Endothelial cell of umbilical vein (primary cell): ENCODE data around the gene SC5D. TPM values are rescaled to one million over a fixed set of nuclear protein-coding genes. Genes with fewer than 3 reads are reported as not detected.

Experiments used
- BruUV-seq: library from RNA; stranded (reverse); fragments of 400-500 nt; replicated peaks from 2 replicates; lab custom pipeline; 2021; lab: Mats Ljungman, UMichigan
- CTCF ChIA-PET: fragments of 300-600, 350-600 bp; sonication (Branson Sonifier 250); formaldehyde crosslinking; loops from one replicate; lab custom pipeline; 2021; ENCODE audit warnings: antibody characterized with exemption, inconsistent platforms; lab: Charles Lee
- POLR2A ChIA-PET: fragments of 300-600, 350-600 bp; sonication (Branson Sonifier 250); formaldehyde crosslinking; loops from one replicate; lab custom pipeline; 2021; ENCODE audit warnings: antibody characterized with exemption, inconsistent platforms; lab: Charles Lee
- DNase-seq: peaks from one replicate; pipeline ENCODE4 v3.0.0-alpha.2; 2011; ENCODE audit warnings: low read depth, low spot score
- FAIRE-seq: peaks from 2 replicates; lab custom pipeline; 2011; peaks lifted over from hg19 to GRCh38; lab: Jason Lieb, UNC
- H2AFZ ChIP-seq: 2 replicates; pipeline ENCODE4 v1.6.0; 2012; ENCODE audit warnings: low read depth, low read length, control low read depth, inconsistent platforms
- H3K27ac ChIP-seq: 2 replicates; pipeline ENCODE4 v1.5.1; 2011; ENCODE audit warnings: low read depth, mild to moderate bottlenecking, control low read depth, low read length, moderate library complexity; ENCODE audit not compliant: insufficient read depth
- H3K27me3 ChIP-seq, 2 experiments: 2 replicates each; pipeline versions ENCODE4 v1.6.0 to v1.6.1; 2011; ENCODE audit warnings: low read length in 2 of 2, mixed read lengths in 1 of 2; ENCODE audit not compliant: control insufficient read depth in 2 of 2, insufficient read depth in 2 of 2
- H3K36me3 ChIP-seq, 2 experiments: 2 replicates in 1 of 2; 3 replicates in 1 of 2; pipeline ENCODE4 v1.5.1; 2011; ENCODE audit warnings: low read length in 2 of 2, mild to moderate bottlenecking in 1 of 2, moderate library complexity in 1 of 2; ENCODE audit not compliant: control insufficient read depth in 2 of 2, insufficient read depth in 2 of 2; ENCODE audit errors: extremely low read depth in 1 of 2
- H3K4me1 ChIP-seq: 3 replicates; pipeline ENCODE4 v1.5.1; 2011; ENCODE audit warnings: mild to moderate bottlenecking, low read length; ENCODE audit not compliant: control insufficient read depth, insufficient read depth; ENCODE audit errors: extremely low read depth
- H3K4me2 ChIP-seq: 2 replicates; pipeline ENCODE4 v1.6.1; 2011; ENCODE audit warnings: low read length, control low read depth, mixed read lengths; ENCODE audit not compliant: insufficient read depth
- H3K4me3 ChIP-seq, 3 experiments: fragments of 200-600 bp in 1 of 3; sonication (generic), shearing (Covaris generic) in 1 of 3; replicated peaks in 1 of 3; 2 replicates each; pipeline ENCODE4 v1.5.1; 2011 to 2016; ENCODE audit warnings: control low read depth in 3 of 3, low read length in 3 of 3, mild to moderate bottlenecking in 2 of 3, inconsistent platforms in 1 of 3, low read depth in 1 of 3, moderate library complexity in 1 of 3; ENCODE audit not compliant: insufficient read depth in 1 of 3
- H3K79me2 ChIP-seq: 2 replicates; pipeline ENCODE4 v1.6.0; 2012; ENCODE audit warnings: low read length, inconsistent platforms; ENCODE audit not compliant: control insufficient read depth, insufficient read depth
- H3K9ac ChIP-seq: replicated peaks from 2 replicates; pipeline ENCODE3; 2011; ENCODE audit warnings: low read length, control low read depth; ENCODE audit not compliant: insufficient read depth; ENCODE audit errors: extremely low read depth
- H3K9me1 ChIP-seq: replicated peaks from 3 replicates; pipeline ENCODE4 v1.6.0; 2011; ENCODE audit warnings: mild to moderate bottlenecking, low read length; ENCODE audit not compliant: control insufficient read depth, insufficient read depth; ENCODE audit errors: extremely low read depth
- H3K9me3 ChIP-seq: replicated peaks from 2 replicates; pipeline ENCODE4 v1.5.1; 2012; ENCODE audit warnings: low read length, inconsistent platforms; ENCODE audit not compliant: control insufficient read depth, insufficient read depth
- H4K20me1 ChIP-seq: replicated peaks from 2 replicates; pipeline ENCODE3; 2011; ENCODE audit warnings: mild to moderate bottlenecking, low read length; ENCODE audit not compliant: control insufficient read depth, insufficient read depth; ENCODE audit errors: extremely low read depth
- EZH2 ChIP-seq: IDR thresholded peaks from 2 replicates; pipeline ENCODE4 v1.6.1; 2012; ENCODE audit warnings: borderline replicate concordance, low read depth, mild to moderate bottlenecking, moderate library complexity, low read length, inconsistent platforms; ENCODE audit not compliant: severe bottlenecking
- FOS ChIP-seq: IDR thresholded peaks from 2 replicates; pipeline ENCODE4 v1.6.1; 2011; ENCODE audit warnings: mild to moderate bottlenecking, low read length, moderate library complexity, borderline replicate concordance; ENCODE audit not compliant: insufficient read depth
- GATA2 ChIP-seq: IDR thresholded peaks from 2 replicates; pipeline ENCODE4 v1.7.0; 2011; ENCODE audit warnings: low read depth, mild to moderate bottlenecking, moderate library complexity, mixed read lengths, low read length; ENCODE audit not compliant: insufficient read length, insufficient read depth
- JUN ChIP-seq: IDR thresholded peaks from 2 replicates; pipeline ENCODE4 v1.6.1; 2011; ENCODE audit warnings: borderline replicate concordance, low read depth; ENCODE audit not compliant: insufficient read length, insufficient read depth
- MYC ChIP-seq: IDR thresholded peaks from one replicate; pipeline ENCODE4 v1.6.1; 2011; ENCODE audit warnings: mild to moderate bottlenecking, low read depth, low read length
- POLR2A ChIP-seq: IDR thresholded peaks from 2 replicates; pipeline ENCODE4 v1.6.1; 2012; ENCODE audit warnings: low read depth, mild to moderate bottlenecking, control low read depth, low read length
- POLR2AphosphoS5 ChIP-seq: IDR thresholded peaks from 2 replicates; pipeline ENCODE4 v1.6.1; 2012; ENCODE audit warnings: low read depth, mild to moderate bottlenecking, control low read depth, low read length, moderate library complexity; ENCODE audit not compliant: insufficient read depth
- dilution Hi-C: fragments of 300-500 bp; cut with MboI; formaldehyde crosslinking; loops from one replicate; pipeline ENCODE4 v1.15.0; 2019; ENCODE audit warnings: low sequenced_read_pairs; ENCODE audit not compliant: extremely low pct_ligation_motif_present
- intact Hi-C: fragments of 100-400 bp; cut with micrococcal nuclease; formaldehyde crosslinking; loops from one replicate; pipeline ENCODE4 v1.10.0; 2022
- polyA plus RNA-seq, 4 experiments: library from polyadenylated mRNA; depleted of rRNA in 3 of 4; stranded (reverse) in 3 of 4; unstranded in 1 of 4; fragments of >200 nt; gene quantifications; 2 replicates each; pipeline versions ENCODE4 v1.2.1 to v1.2.3, GENCODE V29; 2011 to 2012; ENCODE audit warnings: missing spikeins in 1 of 4
- total RNA-seq: library from RNA; stranded (reverse); gene quantifications from 2 replicates; pipeline ENCODE4 v1.2.3, GENCODE V29; 2021
- TF ChIP-seq, protein P1 (sequence below): IDR thresholded peaks from 2 replicates; pipeline ENCODE4 v1.6.1; 2011; ENCODE audit not compliant: insufficient read depth, insufficient read length
- TF ChIP-seq, protein P2 (sequence below), 2 donors: IDR thresholded peaks; 1 replicate in 1 of 2; 2 replicates in 1 of 2; pipeline ENCODE4 v1.5.1; 2011; ENCODE audit warnings: low read length in 2 of 2, mild to moderate bottlenecking in 2 of 2, moderate library complexity in 2 of 2, control low read depth in 1 of 2, inconsistent platforms in 1 of 2, low read depth in 1 of 2; ENCODE audit not compliant: insufficient read depth in 1 of 2; ENCODE audit errors: extremely low read depth in 1 of 2

SC5D gene
- total and polyA plus RNA-seq, 2 donors (not counting 3 experiments of a cell fraction or from before 2014, with no cell fraction given): 37.1 to 40.0 TPM

DNA sequence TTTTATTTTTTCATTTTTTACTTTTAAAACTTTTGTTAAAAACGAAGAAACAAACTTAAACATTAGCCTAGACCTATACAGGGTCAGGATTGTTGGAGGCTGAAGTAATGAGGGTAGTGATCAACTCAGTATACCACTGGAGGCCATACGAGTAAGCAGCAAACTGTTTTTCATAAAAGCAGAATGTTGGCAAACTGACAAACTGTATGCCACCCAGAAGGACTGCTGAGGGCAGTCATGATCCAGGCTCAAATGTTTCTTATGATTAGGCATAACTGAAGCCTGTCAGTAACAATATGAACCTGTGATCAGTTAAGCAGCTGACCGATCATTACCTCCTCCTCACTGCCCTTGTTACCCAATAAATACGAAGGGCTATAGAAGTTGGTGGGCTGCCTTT lies 10.2 kb upstream of the SC5D start:
- no peak for FAIRE-seq
- BruUV-seq: no TSS peak
- Histone ChIP-seq H3K9ac (no peak overlapping the region), H2AFZ (no peak overlapping the region), H3K79me2 (no peaks in the 10 kb centered on the region), H3K9me1 (no peaks in the 10 kb centered on the region), H3K4me3 (no peak overlapping the region), H3K27ac (no peak overlapping the region), H3K9me3 (no peaks in the 10 kb centered on the region), H3K4me2 (no peak overlapping the region), H3K4me1 (no peaks in the 10 kb centered on the region), H3K27me3 (peaks cover 14 to 16% of the 10 kb centered on the region in 2 experiments), H3K36me3 (no peaks in the 10 kb centered on the region), H4K20me1 (no peaks in the 10 kb centered on the region)
- no peak for DNase-seq
- intact Hi-C loops (no loop called here), dilution Hi-C loops (no loop called here)
- ChIA-PET POLR2A (no interaction called here), CTCF (no interaction called here)
- TF ChIP-seq POLR2AphosphoS5 (no peak), GATA2 (no peak), EZH2 (no peak), FOS (no peak), JUN (no peak), MYC (no peak), POLR2A (no peak)
- TF ChIP-seq, protein P1, sequence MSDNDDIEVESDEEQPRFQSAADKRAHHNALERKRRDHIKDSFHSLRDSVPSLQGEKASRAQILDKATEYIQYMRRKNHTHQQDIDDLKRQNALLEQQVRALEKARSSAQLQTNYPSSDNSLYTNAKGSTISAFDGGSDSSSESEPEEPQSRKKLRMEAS: no peak
- TF ChIP-seq, protein P2, sequence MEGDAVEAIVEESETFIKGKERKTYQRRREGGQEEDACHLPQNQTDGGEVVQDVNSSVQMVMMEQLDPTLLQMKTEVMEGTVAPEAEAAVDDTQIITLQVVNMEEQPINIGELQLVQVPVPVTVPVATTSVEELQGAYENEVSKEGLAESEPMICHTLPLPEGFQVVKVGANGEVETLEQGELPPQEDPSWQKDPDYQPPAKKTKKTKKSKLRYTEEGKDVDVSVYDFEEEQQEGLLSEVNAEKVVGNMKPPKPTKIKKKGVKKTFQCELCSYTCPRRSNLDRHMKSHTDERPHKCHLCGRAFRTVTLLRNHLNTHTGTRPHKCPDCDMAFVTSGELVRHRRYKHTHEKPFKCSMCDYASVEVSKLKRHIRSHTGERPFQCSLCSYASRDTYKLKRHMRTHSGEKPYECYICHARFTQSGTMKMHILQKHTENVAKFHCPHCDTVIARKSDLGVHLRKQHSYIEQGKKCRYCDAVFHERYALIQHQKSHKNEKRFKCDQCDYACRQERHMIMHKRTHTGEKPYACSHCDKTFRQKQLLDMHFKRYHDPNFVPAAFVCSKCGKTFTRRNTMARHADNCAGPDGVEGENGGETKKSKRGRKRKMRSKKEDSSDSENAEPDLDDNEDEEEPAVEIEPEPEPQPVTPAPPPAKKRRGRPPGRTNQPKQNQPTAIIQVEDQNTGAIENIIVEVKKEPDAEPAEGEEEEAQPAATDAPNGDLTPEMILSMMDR (IDR thresholded peaks at IDR 0.05; ENCODE audit: extremely low read depth in 1 of 2, insufficient read depth in 1 of 2, low read depth in 1 of 2, low read length in 2 of 2): no peak
